ENCODE results near the gene UPF3B. TPM values are rescaled to one million over a fixed set of nuclear protein-coding genes. Genes with fewer than 3 reads are reported as not detected.
A peak's percentile ranks its signal among the peaks of the same experiment; 100 is the strongest.

The UPF3B gene
- total and polyA plus RNA-seq, 9 of the 15 experiments (the other 6 are each of a cell fraction or from before 2014, with no cell fraction given) = 17.6 to 57.0 (median 32.3) TPM

- no peak for TF ChIP-seq IRF9 (tag; IDR thresholded peaks at IDR 0.05)
- TF ChIP-seq SMARCA4 (IDR thresholded peaks at IDR 0.05) = 0 out of 2 replicates have a peak, but pooled peaks have one; percentile 28
- TF ChIP-seq ZNF217 (CRISPR knock-in tag; IDR thresholded peaks at IDR 0.05) = no peak
- no peak for TF ChIP-seq ZEB2 (IDR thresholded peaks at IDR 0.05)
- TF ChIP-seq E2F1 (CRISPR knock-in tag; IDR thresholded peaks at IDR 0.05) = peak; percentile 92
- TF ChIP-seq SAFB2 (IDR thresholded peaks at IDR 0.05; ENCODE audit: borderline replicate concordance, low read depth, low read length, severe bottlenecking) = no peak
- TF ChIP-seq MAZ (CRISPR knock-in tag; conservative IDR thresholded peaks at IDR 0.05 in 1 of 2, IDR thresholded peaks at IDR 0.05 in 1 of 2) = peak in 1 of 2 experiments; percentile 47; a peak in 1 of 4 replicates
- no peak for TF ChIP-seq ATF4 (CRISPR knock-in tag; IDR thresholded peaks at IDR 0.05)
- TF ChIP-seq CHD4 (IDR thresholded peaks at IDR 0.05; ENCODE audit: insufficient read depth, insufficient replicate concordance, low read depth, low read length, poor library complexity, severe bottlenecking) = no peak
- TF ChIP-seq SMARCC2 (IDR thresholded peaks at IDR 0.05; ENCODE audit: low read depth) = no peak
- no peak for TF ChIP-seq PRPF4 (IDR thresholded peaks at IDR 0.05; ENCODE audit: insufficient read depth, low read depth, low read length, poor library complexity, severe bottlenecking)
- no peak for TF ChIP-seq CHD1 (IDR thresholded peaks at IDR 0.05; ENCODE audit: low read length)
- peak; percentile 76 to 97 (median 95) for TF ChIP-seq YY1 (IDR thresholded peaks at IDR 0.05; ENCODE audit: borderline replicate concordance in 1 of 3, control insufficient read depth in 1 of 3, extremely low read depth in 1 of 3, insufficient read depth in 3 of 3, insufficient read length in 1 of 3, insufficient replicate concordance in 2 of 3, low read depth in 1 of 3, low read length in 2 of 3)
- no peak for TF ChIP-seq ZNF830 (CRISPR knock-in tag; IDR thresholded peaks at IDR 0.05)
- no peak for TF ChIP-seq FOXJ3 (CRISPR knock-in tag; IDR thresholded peaks at IDR 0.05)
- TF ChIP-seq ZNF512 (tag; IDR thresholded peaks at IDR 0.05) = no peak
These were observed at the start of gene UPF3B (continued) for GRCh38 chrX:119852382-119853353.
